ENCODE results near the gene DOK3. TPM values are rescaled to one million over a fixed set of nuclear protein-coding genes. Genes with fewer than 3 reads are reported as not detected.

The DOK3 gene
- total RNA-seq, 4 donors from 2014 or later = 2.1 to 52.0 (median 5.5) TPM

DNA sequence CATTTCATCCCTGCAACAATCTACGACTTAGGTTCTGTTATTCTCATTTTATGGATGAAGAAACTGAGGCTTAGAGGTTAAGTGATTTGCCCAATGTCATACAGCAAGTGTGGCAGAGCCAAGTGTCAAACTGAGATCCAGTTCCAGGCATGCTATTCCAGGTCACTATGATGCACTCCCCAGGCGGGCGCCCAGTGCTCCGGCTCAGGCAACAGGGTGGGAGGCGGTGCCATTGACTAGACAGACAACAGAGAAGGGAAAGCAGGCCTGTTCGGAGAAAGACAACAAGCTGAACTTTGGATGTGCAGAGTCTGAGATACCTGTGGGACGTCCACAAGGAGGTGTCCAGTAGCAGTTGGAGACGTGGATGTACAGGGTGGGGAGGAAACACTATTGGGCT is 18.0 kb upstream of the DOK3 start:
- no peak for DNase-seq
- H3K27me3 ChIP-seq = no peaks in the 10 kb centered on the region
- H3K27ac ChIP-seq = no peak overlapping the region
- no peak overlapping the region for H3K4me3 ChIP-seq
- no peak for TF ChIP-seq CTCF (IDR thresholded peaks at IDR 0.05)
- no peak for TF ChIP-seq POLR2A (IDR thresholded peaks at IDR 0.05)
- H3K9me3 ChIP-seq = no peaks in the 10 kb centered on the region
- peaks cover 0 to 90% (median 0%) of the 10 kb centered on the region in 3 donors for H3K36me3 ChIP-seq
- H3K4me1 ChIP-seq = no peaks in the 10 kb centered on the region

DNA sequence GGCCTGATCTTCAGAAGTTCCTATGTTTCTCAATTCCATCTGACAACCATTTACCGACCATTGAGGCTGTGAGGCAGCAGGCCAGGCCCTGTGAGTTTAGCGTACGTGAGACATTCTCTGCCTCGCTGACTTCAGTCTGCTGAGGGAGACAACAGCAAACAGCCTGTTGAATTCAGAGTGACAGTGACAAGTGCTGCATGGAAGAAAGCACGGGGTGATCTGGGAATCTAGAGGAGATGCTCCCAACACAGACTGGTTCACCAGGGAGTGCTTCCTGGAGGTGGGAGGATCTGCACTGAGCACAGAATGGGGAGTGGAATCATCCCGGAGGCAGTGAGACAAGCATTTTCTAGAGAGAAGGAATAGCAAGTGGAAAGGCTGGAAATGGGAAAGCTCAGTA is 17.2 kb upstream of the DOK3 start:
- H3K27me3 ChIP-seq = no peaks in the 10 kb centered on the region
- no peaks in the 10 kb centered on the region for H3K4me1 ChIP-seq
- peaks cover 0 to 86% (median 0%) of the 10 kb centered on the region in 3 donors for H3K36me3 ChIP-seq
- TF ChIP-seq CTCF (IDR thresholded peaks at IDR 0.05) (no peak), POLR2A (IDR thresholded peaks at IDR 0.05) (no peak)
- no peaks in the 10 kb centered on the region for H3K9me3 ChIP-seq
- DNase-seq = no peak
- H3K27ac ChIP-seq = no peak overlapping the region
- H3K4me3 ChIP-seq = no peak overlapping the region

GRCh38 chr5:177526191-177526590 is 16.6 kb upstream of the DOK3 start:
- no peak overlapping the region for H3K27ac ChIP-seq
- no peak overlapping the region for H3K4me3 ChIP-seq
- no peaks in the 10 kb centered on the region for H3K4me1 ChIP-seq
- H3K9me3 ChIP-seq = no peaks in the 10 kb centered on the region
- H3K27me3 ChIP-seq = no peaks in the 10 kb centered on the region
- peaks cover 0 to 86% (median 0%) of the 10 kb centered on the region in 3 donors for H3K36me3 ChIP-seq
- no peak for TF ChIP-seq CTCF (IDR thresholded peaks at IDR 0.05)
- no peak for TF ChIP-seq POLR2A (IDR thresholded peaks at IDR 0.05)
- DNase-seq = no peak

DNA sequence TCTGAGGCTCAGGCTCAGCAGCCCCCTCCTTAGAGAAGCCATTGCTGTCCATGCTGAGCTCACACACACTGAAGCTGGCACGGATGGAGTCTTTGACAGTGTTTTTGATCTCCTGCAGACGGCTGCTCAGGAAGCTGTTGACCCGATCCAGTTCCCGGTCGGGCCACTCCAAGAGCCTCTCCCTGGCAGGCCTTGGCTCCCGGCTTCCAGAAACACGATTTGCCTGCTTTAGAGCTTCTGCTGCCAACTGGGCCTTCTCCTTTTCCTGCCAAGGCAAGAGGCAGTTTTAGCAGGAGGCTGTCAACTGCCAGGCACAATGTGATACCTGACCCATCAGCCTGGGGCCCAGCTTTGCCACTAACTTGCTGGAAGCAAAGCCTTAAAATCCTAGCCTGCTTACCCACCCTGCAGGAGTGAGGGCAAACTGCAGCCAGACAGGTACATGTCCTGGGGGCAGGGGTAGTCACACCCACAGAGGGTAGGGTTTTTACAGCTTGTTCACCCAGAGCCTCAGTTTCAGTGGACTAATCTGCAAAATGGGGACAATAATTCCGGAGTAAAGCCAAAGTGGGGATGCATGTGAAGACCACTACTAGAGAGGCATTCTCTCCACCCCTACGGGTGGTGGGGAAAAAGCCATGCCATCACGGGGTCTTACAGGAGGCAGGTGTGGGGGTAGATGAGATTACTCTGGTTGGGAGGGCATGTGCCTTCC is 15.5 kb upstream of the DOK3 start:
- H3K36me3 ChIP-seq = peaks cover 0 to 86% (median 0%) of the 10 kb centered on the region in 3 donors
- no peak for TF ChIP-seq CTCF (IDR thresholded peaks at IDR 0.05)
- TF ChIP-seq POLR2A (IDR thresholded peaks at IDR 0.05) = no peak
- no peaks in the 10 kb centered on the region for H3K9me3 ChIP-seq
- H3K27me3 ChIP-seq = no peaks in the 10 kb centered on the region
- DNase-seq = no peak
- H3K4me3 ChIP-seq = no peak overlapping the region
- no peaks in the 10 kb centered on the region for H3K4me1 ChIP-seq
- no peak overlapping the region for H3K27ac ChIP-seq

- peak in 1 of 3 donors; percentile 15 for DNase-seq
- Histone ChIP-seq H3K36me3 (peaks cover 0 to 81% (median 0%) of the 10 kb centered on the region in 3 donors), H3K9me3 (no peaks in the 10 kb centered on the region), H3K4me3 (no peak overlapping the region), H3K4me1 (no peaks in the 10 kb centered on the region), H3K27ac (no peak overlapping the region), H3K27me3 (no peaks in the 10 kb centered on the region)
- TF ChIP-seq CTCF (IDR thresholded peaks at IDR 0.05) = no peak
- TF ChIP-seq POLR2A (IDR thresholded peaks at IDR 0.05) = no peak
These were observed 14.9 kb upstream of the DOK3 start for GRCh38 chr5:177524539-177524900.
